ENCODE measurements around the gene DLG2.

GRCh38 chr11:84097186-84097585, 1530.0 kb downstream of the DLG2 start:
- TF ChIP-seq CTCF (IDR thresholded peaks at IDR 0.05; ENCODE audit: low read length) (no peak), EZH2 (optimal IDR thresholded peaks at IDR 0.05; ENCODE audit: low read depth, low read length) (no peak)

All from MM.1S (cell line).